ENCODE results near the gene S100A3.

Gene S100A3

DNA sequence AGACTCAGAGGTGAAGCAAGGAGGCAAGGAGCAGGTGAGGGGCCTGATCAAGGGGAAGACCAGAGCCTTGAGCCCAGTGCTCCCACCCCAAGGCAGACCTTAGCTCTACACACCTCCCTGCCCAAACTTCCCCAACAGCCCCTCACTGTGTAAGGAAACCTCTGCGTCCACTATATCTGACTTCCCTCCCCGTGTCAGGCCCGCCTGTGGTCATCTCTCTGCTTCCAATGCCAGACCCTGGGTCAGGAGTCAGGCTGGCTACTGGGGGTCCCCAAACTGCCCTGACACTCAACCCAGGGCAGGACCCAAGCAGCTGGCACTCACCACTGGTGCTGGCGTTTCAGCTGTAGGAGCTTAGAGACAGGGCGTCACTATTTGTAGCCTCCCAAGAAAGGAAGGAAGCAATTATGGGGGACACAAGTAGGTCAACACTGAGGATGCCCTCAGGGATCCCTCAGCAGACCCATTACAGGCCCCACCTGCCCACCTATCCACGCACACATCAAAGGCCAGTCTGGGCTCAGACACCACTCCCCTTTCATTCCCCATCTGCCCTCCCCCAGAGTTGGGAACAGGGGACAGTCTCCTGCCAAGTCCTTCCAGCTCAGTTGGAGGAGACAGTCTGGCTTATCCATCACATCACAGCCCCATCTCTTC lies 811 bp upstream of the S100A3 start:
- no peak for DNase-seq (ENCODE audit: low read depth in 2 of 2)

DNA sequence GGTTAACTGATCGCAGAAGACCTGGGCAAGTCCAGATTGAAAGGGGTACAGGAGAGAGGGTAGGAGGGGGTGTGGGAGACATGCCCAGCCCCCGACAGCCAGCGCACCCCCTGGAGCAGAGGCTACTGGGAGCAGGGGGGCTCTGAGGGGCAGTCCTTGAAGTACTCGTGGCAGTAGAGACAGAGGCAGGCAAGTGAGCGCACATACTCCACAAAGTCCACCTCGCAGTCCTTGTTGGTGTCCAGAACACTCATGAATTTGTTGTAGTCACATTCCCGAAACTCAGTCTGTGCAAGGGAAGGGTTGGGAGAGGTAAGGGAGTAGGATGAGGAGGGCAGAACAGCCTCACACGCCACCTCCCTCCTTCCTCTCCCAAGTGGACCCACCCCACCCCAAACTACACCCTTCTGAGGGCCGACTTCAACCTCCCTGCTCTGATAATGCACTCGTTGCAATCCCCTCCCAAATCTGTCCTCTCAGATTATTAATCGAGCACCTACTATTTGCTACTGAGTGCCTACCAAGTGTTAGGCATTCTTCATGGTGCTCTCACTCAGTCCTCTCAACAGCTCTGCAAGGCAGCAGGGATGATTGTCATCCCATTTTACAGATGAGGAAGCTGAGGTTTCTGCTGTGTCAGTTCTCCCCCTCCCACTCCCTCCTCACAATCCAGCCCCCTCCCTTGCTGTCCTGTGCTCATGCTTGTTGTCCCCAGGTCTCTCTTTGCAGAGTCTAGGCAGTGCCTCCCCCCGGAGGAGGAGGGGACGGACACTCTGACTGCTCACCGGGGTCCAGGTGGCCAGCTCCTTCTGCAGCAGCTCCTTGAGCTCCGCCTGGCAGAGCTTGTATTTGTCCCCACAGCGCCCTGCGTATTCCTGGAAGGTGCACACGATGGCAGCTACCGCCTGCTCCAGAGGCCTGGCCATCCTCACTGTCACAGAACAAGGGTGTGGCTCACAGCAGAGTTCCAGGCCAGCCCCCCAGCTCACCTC lies 1.2 kb downstream of the S100A3 start:
- DNase-seq (ENCODE audit: low read depth in 2 of 2): no peak

DNA sequence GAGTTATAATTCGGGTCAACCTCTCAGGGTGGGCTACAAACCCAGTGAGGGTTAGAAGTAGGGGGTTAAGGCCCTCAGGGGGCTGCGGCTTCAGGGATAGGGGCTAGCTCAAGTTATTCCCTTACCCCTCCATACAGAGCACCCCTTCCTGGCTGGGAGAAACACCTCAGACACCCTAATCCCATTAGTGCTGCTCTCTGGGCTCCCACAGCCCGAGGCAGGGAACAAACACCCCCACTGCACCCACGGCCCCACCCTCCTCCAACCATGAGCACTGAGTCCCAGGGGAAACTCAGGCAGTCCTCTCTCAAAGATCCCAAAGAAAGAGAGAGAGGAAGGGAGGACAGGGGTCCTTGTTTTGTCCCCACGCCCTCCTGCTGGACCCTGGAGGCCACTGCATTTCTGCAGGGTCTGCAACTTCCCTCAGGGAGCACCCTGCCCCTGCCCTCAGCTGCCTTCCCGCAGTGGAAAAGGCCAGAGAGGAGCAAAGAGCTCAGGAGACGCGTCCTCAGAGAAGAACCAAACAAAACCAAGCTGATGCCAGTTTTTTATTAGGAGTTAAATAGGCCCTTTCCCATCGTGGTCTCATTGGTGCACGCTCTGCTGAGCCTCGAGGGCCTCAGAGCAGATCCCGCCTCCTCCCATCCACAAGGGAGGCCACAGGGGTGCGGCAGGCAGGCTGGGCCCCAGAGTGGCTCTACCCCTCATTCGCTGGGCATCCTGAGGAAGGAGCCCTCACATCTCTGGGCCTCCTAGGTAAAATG lies 2.1 kb downstream of the S100A3 start:
- DNase-seq (ENCODE audit: low read depth in 2 of 2): no peak

DNA sequence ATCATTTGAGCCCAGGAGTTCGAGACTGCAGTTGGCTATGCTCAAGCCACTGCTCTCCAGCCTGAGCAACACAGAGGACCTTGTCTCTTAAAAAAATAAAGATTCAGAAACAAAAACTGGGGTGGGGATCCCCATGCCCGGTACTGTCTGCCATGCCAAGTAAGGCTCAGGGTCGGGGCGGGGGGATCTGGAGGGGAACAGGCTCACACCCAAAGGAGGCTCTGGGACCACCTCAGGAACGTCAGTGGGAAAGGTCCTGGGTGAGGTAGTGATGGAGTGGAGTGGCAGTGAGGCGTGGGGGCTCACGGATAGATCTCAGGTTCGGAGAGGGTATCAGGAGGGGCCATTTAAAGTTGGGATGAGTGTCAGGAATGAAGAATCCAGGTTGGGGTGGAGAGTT lies 2.7 kb downstream of the S100A3 start:
- no peak for DNase-seq (ENCODE audit: low read depth in 2 of 2)

DNA sequence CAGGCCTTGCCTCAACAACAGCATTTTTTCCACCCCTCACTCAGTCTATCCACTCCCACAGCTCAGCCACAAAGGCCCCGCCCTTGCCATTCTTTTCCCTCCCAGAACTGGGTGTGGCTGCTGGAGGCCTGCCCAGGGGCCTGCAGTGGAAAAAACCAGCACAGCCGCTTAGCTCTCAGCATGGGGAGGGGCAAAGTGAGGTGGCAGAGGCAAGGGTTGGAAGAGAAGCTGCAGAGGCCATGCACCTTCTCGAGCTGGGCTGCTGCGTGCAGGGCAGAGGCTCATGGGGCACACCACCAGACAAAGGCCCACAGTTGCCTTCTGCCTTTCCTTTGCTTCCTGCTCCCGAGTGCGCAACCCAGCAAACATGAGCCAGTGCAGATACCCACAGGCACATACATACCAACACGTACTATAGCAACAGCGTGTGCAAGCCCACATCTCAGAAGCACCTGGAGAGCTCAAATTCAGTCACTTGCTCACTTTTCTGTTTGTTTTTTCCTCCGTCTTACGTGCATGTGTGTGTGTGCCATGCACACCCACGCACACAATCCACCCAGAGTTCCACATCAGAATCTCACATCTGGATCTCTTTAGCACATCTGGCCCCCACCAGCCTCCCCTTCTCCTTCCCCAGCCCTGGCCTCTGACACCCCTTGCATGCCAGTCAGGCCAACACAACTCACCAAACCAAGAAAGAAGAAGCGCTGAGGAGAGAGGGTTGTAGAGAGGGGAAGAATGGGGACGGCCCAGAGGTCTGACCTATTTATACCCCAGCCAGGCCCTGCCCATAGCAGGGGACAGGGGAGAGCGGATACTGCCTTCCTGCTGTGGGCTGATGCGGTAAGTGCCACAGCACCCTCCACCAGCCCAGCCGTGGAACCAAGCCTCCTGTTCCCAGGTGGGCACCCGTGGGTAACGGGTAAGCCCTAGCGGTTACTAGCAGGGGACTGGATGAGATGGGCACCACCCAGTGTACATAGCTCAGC lies 3.7 kb downstream of the S100A3 start, which contains the start of gene S100A4:
TSS of gene S100A4 (minus strand) at position 740 of the 989 bp plus-strand sequence. CDS start 1,012 bp downstream, outside the sequence.
- DNase-seq (ENCODE audit: low read depth in 2 of 2): peak; percentile 89 to 95

DNA sequence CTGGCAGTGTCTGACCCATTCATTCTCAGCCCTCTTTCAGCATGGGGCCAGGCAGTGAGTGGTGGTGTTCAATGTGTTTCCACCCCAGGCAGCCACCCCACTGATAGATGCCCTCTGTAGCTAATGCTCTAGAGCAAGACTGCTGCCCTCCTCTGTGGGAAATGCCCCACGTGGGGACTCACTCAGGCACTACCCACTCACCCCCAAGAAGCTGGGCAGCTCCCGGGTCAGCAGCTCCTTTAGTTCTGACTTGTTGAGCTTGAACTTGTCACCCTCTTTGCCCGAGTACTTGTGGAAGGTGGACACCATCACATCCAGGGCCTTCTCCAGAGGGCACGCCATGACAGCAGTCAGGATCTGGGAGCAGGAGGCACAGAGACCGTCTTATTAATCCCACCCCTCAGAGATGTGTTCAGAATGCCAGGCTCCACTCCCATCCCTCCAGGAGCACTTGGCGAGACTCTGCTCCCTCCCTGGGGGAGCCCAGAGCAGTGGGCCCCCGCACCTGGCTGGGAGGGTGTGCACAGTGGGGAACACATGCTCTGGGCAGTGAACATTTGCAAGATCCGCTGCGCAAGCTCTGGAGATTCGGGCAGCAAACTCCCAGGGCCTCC lies 4.5 kb downstream of the S100A3 start:
- no peak for DNase-seq (ENCODE audit: low read depth in 2 of 2)

DNA sequence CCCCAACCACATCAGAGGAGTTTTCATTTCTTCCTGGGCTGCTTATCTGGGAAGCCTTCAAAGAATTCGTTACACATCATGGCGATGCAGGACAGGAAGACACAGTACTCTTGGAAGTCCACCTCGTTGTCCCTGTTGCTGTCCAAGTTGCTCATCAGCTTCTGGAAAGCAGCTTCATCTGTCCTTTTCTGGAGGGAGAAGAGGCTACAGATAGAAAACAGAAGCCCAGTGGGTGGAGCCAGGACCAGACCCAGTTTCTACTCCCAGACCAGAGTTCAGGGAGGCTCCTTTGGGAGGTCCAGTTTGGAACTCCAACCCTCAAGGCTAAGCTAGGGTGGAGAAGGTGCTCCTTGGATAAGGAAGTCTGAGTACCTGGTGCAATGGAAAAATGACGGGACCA lies 5.3 kb downstream of the S100A3 start:
- DNase-seq (ENCODE audit: low read depth in 2 of 2): no peak

DNA sequence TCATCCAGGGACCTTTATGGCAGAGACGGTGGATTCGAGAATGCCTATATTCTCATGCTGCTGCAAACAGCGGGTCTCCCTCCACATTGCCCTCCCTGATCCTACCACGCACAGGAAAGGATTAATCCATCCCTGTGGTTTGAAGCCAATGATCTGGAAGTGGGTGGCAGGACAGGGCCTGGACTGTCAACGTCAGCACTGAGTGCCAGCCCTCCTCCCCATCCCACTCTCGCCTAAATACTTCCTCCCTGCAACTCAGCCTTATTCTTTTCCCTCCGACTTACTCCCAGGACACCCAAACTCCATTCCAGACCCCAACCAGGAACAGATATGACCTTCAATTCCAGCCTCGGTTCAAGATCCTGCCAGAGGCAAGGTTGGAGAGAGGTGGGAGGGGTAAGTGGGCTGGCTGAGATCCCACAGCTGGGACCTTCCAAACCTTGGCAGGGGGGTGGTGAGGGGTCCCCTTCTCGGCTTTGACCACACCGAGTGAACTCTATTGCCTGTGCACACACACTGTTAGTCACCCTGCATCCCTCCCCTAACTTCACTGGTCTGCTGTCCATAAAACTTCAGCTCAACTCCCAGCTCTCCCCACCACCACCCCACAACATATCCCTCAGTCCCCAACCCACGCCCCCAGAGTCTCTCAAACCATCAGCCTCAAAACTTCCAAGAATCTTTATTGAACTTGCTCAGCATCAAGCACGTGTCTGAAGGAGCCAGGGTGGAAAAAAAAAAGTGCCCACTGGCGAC lies 5.9 kb downstream of the S100A3 start:
- no peak for DNase-seq (ENCODE audit: low read depth in 2 of 2)

DNA sequence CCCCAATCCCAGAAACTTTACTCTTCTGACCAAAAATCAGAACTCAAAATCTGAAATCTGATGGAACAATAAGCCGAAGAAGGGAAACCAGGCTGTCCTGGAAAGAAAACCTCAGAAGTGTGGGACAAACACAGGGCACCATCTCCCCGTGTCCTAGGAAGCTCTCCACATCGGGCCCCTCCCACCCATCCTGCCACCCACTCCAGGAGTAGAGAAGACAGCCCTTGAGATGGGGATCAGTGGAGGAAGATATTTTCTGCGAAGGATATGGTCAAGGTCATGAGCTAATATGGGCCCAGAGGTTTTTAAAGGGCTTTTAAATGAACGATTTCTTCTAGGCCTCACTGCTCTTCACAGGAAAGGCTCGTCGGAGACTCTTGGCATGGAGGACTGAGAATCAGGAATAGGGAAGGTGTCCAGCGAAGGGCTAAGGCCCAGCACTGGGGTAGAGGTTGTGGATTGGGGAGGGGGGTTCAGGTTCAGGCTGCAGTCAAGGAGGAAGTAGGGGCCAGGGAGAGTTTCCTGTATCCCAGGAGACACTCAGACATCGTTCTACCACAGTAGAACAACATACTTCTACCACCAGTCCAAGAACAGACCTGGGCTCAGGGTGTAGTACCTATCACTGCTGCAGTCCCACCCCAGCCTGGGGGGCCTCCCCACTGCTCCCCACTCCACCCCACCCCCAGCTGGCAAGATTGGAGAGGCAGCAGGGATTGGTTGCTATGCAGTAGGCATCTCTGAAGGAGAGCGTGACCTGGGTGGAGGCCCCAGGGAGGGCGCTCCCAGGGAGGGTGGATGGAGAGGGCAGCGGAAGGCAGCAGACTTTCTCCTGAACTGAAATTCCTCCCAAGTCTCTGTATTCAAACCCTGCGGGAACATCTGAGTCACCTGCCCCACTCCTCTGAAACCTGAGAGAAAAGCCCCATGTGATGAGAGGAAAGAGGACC lies 7.1 kb downstream of the S100A3 start:
- DNase-seq (ENCODE audit: low read depth in 2 of 2): no peak

DNA sequence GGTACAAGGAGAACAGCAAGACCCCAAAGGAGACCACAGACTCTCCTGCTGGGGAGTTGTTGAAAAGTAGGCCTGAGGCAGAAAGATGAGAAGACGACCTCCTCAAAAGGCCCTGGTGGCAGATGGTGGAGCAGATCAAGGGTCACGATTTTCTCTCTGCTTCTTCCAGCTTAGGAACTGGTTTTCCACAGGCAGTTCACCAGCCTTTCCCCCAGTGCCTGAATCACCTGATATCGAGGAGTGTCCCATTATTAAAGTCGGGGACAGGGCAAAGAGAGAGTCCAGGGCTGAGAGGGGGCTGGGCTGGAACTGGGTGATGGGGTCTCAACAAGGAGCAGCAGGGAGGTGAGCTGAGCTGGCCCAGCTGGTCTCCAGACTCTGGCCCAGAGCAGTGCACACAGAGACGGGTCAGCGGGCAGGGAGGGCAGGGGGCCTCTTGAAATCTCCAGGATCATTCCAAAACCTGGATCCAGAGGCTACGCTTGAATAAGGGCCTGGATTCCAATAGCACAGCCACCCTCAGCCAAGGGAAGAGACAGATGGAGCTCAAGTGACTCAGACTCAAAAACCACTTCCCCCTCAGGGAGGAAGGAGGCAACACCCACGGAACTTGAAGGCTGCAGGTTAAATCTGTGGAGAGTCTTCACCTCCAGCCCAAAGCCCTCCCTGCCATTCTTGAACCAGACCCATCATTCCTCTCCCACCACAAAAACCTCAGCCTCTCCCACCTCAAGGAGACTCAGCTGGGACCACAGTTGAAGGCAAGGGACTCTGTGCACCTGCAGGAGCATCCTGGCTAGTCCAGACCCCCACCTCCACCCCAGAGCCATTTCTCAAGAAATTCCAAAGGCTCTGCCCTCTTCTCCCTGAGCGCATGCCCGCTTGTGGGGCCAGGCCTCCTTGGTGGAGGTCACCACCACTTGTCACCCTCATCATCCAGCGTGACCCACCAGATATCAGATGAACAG lies 8.4 kb downstream of the S100A3 start, which contains the start of gene S100A5:
TSS of gene S100A5 (minus strand) at position 541 of the 968 bp plus-strand sequence. CDS start 743 bp downstream, outside the sequence.
- no peak for DNase-seq (ENCODE audit: low read depth in 2 of 2)

DNA sequence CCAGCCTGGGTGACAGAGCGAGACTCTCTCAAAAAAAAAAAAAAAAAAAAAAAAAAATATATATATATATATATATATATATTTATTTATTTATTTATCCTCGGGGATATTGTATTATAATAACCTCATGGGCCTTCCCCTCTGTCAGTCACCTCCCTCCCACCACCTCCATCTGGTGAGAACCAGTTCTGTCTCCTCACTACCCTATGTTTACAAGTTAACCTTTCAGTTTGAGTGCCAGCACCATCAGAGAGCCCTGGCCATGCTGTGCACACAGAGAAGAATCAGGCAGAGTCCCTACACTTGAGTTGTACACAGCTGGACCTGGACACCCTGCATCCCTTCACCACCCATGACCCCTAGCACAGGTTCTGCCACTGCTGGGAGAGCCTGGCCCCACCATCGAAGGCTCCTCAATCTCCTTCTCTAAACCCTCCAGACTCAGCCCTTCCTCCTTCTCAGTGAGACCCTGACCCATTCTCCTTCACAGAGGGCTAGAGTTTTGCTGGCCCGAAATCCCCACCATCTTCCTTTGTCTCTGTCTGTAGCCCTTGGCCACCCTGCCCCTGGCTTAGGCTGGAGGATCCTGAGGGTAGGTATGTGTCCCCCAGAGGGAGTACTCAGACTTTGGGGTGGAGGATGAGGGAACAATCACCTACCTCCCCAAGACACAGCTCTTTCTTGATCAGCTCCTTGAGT lies 9.5 kb downstream of the S100A3 start:
- no peak for DNase-seq (ENCODE audit: low read depth in 2 of 2)

DNA sequence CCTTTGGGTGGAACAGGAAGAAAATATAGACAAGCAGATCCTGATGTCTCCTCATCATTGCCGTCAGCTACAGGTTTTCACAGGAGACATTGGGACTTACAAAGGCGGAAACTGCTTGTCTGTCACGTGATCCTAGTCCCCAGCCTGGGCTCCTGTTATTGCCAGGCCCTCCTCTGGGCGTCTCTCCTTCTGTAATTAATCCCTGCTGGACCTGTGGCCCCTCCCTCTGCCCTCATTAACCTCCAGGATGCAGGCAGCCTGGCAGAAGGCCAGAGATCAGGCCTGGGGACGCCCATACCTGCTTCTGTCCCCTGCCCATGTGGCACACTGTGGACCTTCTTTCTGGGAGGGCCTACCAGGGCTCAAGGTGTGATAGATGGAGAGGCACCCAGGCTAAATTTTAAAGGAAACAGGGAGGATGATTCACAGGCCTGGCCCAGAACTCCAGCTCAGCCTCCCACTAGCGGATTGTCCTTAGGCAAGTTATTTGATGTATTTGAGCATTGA lies 10.7 kb downstream of the S100A3 start:
- no peak for DNase-seq (ENCODE audit: low read depth in 2 of 2)

DNA sequence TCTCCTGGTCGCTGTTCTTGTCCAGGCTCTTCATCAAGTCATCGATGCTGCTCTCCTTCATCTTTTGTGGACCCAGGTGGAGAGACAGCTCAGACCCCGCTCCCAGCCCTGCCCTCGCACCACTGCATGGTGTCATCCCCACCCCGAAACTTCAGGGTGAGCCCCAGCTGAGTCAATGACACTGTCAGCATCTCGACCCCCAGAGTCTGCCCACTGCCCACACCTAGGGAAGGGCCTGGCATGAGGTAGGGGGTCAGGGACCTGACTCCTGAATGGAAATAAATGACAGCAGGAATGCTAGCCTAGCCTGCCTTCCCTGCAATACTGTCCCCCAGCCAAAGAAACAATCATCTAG lies 11.7 kb downstream of the S100A3 start:
- no peak for DNase-seq (ENCODE audit: low read depth in 2 of 2)

DNA sequence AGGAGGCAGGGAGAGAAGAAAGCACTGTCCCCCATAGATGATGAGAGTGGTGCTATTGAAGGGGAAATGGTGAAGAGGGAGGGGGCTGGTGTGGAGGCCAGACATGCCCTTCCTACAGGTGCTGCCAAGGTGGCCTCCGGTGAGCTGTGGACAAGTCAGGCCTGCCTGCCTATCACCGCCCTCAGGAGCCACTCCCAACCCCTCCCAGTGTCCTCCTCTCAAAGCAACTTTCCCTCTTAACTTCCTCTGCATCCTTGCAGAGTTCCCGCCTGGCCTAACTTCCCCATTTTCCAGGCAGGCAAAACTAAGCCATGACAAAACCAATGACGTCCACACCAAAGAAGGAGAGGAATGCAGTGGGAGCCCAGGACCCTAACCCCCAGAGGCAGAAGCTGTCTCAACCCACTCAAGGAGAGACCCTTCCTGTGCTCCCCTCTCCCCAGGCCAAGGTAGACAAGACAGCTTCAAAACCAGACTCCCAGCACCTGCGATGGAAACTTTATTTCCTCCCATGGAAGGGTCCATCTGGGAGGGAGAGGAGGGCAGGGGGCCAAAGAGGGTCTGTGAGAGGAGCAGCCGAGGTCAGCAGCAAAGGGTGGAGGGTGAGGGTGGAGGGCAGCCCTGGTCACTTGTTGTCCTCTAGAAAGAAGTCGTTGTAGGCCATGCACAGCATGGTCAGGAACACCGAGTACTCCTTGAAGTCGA lies 12.2 kb downstream of the S100A3 start:
- DNase-seq (ENCODE audit: low read depth in 2 of 2): no peak

DNA sequence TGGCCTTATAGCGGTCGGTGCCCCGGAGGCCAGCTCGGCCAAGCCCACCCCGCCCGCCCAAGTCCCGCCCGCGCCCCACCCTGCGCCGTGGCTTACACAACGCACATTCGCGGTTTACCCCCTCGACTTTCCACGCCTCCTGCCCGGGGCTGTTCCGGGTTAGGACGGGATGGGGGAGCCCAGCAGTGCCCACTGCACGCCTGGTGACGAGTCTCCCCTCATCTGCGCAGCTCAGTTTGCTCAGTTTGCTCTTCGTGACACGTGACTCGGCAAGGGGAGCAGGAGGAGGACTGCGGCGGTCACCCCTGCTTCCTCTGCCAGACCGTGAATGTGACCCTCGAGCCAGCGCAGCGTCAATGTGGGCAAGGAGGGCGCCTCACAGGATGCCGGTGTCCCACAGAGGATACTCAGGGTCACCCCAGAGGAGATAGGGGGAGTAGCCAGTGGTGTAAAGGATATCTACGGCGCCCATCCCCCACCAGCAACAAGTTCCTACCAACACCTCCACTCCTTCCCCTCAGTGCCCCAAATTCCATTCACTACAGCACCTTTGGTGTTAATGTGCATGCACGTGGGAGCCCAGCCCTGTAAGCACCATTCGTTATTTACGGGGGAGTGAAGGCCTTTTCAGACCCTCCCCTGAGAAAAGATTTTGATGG lies 12.9 kb downstream of the S100A3 start:
- DNase-seq (ENCODE audit: low read depth in 2 of 2): peak; percentile 69 to 72

Measured in stimulated activated CD4-positive, alpha-beta T cell treated with anti-CD3 and anti-CD28 coated beads, Interleukin-12 subunit alpha, Interleukin-12 subunit beta, amount 100 ng/mL, for 24 hours (primary cell).